ENCODE data around the gene RNLS.

DNA sequence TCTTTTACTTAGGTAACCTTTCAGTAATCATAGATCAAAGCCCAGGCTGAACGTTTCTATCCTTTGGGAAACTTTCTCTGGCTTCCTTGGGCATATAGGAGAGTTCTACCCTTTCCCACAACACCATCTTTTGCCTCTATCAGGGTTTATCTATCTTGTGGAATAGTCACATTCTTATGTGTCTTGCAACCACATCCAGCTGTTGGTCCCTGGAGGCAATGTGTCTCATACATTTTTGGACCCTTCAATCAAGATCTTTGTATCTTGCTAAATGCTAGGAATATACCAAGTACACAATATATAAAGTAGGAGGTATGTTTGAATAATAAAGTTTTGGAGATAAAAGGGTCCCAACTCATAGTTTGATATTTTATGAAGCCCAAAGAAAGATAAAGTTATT is 121.7 kb downstream of the RNLS start:
- TF ChIP-seq, protein P1, sequence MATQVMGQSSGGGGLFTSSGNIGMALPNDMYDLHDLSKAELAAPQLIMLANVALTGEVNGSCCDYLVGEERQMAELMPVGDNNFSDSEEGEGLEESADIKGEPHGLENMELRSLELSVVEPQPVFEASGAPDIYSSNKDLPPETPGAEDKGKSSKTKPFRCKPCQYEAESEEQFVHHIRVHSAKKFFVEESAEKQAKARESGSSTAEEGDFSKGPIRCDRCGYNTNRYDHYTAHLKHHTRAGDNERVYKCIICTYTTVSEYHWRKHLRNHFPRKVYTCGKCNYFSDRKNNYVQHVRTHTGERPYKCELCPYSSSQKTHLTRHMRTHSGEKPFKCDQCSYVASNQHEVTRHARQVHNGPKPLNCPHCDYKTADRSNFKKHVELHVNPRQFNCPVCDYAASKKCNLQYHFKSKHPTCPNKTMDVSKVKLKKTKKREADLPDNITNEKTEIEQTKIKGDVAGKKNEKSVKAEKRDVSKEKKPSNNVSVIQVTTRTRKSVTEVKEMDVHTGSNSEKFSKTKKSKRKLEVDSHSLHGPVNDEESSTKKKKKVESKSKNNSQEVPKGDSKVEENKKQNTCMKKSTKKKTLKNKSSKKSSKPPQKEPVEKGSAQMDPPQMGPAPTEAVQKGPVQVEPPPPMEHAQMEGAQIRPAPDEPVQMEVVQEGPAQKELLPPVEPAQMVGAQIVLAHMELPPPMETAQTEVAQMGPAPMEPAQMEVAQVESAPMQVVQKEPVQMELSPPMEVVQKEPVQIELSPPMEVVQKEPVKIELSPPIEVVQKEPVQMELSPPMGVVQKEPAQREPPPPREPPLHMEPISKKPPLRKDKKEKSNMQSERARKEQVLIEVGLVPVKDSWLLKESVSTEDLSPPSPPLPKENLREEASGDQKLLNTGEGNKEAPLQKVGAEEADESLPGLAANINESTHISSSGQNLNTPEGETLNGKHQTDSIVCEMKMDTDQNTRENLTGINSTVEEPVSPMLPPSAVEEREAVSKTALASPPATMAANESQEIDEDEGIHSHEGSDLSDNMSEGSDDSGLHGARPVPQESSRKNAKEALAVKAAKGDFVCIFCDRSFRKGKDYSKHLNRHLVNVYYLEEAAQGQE (tag by site-specific recombination; IDR thresholded peaks at IDR 0.05), result no peak
- TF ChIP-seq ZNF549 (tag by site-specific recombination; IDR thresholded peaks at IDR 0.05) (no peak), ZNF664 (tag by site-specific recombination; IDR thresholded peaks at IDR 0.05) (no peak), KLF10 (tag by site-specific recombination; IDR thresholded peaks at IDR 0.05) (no peak), ZNF423 (tag by site-specific recombination; IDR thresholded peaks at IDR 0.05) (no peak), ZNF837 (tag by site-specific recombination; IDR thresholded peaks at IDR 0.05) (no peak)
- TF ChIP-seq, protein P2, sequence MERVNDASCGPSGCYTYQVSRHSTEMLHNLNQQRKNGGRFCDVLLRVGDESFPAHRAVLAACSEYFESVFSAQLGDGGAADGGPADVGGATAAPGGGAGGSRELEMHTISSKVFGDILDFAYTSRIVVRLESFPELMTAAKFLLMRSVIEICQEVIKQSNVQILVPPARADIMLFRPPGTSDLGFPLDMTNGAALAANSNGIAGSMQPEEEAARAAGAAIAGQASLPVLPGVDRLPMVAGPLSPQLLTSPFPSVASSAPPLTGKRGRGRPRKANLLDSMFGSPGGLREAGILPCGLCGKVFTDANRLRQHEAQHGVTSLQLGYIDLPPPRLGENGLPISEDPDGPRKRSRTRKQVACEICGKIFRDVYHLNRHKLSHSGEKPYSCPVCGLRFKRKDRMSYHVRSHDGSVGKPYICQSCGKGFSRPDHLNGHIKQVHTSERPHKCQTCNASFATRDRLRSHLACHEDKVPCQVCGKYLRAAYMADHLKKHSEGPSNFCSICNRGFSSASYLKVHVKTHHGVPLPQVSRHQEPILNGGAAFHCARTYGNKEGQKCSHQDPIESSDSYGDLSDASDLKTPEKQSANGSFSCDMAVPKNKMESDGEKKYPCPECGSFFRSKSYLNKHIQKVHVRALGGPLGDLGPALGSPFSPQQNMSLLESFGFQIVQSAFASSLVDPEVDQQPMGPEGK (tag by site-specific recombination; IDR thresholded peaks at IDR 0.05), result no peak
- TF ChIP-seq, protein P3, sequence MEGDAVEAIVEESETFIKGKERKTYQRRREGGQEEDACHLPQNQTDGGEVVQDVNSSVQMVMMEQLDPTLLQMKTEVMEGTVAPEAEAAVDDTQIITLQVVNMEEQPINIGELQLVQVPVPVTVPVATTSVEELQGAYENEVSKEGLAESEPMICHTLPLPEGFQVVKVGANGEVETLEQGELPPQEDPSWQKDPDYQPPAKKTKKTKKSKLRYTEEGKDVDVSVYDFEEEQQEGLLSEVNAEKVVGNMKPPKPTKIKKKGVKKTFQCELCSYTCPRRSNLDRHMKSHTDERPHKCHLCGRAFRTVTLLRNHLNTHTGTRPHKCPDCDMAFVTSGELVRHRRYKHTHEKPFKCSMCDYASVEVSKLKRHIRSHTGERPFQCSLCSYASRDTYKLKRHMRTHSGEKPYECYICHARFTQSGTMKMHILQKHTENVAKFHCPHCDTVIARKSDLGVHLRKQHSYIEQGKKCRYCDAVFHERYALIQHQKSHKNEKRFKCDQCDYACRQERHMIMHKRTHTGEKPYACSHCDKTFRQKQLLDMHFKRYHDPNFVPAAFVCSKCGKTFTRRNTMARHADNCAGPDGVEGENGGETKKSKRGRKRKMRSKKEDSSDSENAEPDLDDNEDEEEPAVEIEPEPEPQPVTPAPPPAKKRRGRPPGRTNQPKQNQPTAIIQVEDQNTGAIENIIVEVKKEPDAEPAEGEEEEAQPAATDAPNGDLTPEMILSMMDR (tag by site-specific recombination; IDR thresholded peaks at IDR 0.05), result no peak
- TF ChIP-seq, protein P4, sequence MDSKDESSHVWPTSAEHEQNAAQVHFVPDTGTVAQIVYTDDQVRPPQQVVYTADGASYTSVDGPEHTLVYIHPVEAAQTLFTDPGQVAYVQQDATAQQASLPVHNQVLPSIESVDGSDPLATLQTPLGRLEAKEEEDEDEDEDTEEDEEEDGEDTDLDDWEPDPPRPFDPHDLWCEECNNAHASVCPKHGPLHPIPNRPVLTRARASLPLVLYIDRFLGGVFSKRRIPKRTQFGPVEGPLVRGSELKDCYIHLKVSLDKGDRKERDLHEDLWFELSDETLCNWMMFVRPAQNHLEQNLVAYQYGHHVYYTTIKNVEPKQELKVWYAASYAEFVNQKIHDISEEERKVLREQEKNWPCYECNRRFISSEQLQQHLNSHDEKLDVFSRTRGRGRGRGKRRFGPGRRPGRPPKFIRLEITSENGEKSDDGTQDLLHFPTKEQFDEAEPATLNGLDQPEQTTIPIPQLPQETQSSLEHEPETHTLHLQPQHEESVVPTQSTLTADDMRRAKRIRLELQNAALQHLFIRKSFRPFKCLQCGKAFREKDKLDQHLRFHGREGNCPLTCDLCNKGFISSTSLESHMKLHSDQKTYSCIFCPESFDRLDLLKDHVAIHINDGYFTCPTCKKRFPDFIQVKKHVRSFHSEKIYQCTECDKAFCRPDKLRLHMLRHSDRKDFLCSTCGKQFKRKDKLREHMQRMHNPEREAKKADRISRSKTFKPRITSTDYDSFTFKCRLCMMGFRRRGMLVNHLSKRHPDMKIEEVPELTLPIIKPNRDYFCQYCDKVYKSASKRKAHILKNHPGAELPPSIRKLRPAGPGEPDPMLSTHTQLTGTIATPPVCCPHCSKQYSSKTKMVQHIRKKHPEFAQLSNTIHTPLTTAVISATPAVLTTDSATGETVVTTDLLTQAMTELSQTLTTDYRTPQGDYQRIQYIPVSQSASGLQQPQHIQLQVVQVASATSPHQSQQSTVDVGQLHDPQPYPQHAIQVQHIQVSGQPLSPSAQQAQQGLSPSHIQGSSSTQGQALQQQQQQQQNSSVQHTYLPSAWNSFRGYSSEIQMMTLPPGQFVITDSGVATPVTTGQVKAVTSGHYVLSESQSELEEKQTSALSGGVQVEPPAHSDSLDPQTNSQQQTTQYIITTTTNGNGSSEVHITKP (tag by site-specific recombination; IDR thresholded peaks at IDR 0.05), result no peak
- TF ChIP-seq, protein P5, sequence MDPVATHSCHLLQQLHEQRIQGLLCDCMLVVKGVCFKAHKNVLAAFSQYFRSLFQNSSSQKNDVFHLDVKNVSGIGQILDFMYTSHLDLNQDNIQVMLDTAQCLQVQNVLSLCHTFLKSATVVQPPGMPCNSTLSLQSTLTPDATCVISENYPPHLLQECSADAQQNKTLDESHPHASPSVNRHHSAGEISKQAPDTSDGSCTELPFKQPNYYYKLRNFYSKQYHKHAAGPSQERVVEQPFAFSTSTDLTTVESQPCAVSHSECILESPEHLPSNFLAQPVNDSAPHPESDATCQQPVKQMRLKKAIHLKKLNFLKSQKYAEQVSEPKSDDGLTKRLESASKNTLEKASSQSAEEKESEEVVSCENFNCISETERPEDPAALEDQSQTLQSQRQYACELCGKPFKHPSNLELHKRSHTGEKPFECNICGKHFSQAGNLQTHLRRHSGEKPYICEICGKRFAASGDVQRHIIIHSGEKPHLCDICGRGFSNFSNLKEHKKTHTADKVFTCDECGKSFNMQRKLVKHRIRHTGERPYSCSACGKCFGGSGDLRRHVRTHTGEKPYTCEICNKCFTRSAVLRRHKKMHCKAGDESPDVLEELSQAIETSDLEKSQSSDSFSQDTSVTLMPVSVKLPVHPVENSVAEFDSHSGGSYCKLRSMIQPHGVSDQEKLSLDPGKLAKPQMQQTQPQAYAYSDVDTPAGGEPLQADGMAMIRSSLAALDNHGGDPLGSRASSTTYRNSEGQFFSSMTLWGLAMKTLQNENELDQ (tag by site-specific recombination; IDR thresholded peaks at IDR 0.05; ENCODE audit: low read depth), result no peak
